ENCODE measurements around the gene PSMB1. TPM values are rescaled to one million over a fixed set of nuclear protein-coding genes. Genes with fewer than 3 reads are reported as not detected.

PSMB1 gene
- total and polyA plus RNA-seq, 2 experiments from 2014 or later, result 357 to 576 TPM

DNA sequence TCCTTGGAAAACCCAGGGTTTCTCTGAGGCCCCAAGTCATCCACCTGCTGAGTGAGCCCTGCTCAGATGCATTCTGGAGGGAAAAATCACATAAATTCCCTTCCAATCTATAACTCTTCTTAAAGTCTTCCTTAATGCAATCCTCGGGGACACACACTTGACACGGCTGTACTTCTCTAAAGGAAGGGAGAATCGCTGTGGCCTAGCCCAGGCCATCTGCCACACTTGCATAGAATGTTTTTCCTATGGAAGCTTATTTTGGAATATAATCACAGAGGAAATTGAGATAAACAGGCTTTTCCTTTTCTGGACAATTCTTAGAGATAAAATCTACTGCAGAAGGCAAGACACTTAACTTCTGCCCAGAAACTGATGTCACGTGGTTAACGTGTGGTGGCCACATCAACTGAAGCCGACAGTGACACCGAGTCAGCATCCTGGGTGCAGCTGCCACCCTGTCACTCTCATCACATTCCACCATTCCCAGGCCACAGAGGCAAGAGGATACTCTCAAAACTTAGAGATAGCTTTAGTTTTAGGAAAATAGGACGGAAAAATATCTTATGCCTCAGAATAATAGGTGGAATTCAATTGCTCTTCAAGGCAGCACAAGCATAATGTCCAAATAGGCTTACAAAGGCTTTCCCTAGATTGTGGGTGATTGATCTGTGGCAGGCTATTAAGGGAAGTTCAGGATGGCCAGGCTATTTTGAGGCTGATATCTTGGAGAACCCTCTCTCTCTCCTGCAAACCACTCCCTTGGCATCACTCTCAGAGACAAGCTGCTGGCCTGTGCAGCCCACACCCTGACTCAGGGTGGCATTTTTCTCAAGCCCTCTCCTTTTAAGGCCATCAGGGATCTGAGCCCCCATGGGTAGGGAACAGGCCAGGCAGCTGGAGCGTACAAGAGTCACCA is 29.6 kb downstream of the PSMB1 start:
- Histone ChIP-seq H3K79me2 (replicated peaks; ENCODE audit: insufficient read depth) (no peaks in the 10 kb centered on the region), H3K27ac (ENCODE audit: low read depth) (no peak overlapping the region), H3F3A (replicated peaks; ENCODE audit: low read depth) (no peaks in the 10 kb centered on the region), H4K20me1 (replicated peaks; ENCODE audit: insufficient read depth) (no peaks in the 10 kb centered on the region), H2AFZ (no peak overlapping the region), H3K27me3 (ENCODE audit: insufficient read depth) (no peaks in the 10 kb centered on the region), H3K9me2 (ENCODE audit: insufficient read depth) (no peaks in the 10 kb centered on the region), H3K36me3 (ENCODE audit: insufficient read depth) (no peaks in the 10 kb centered on the region), H3K4me2 (no peak overlapping the region), H3K4me1 (ENCODE audit: insufficient read depth) (0 out of 2 replicates have a peak, but pooled peaks cover 3% of the 10 kb centered on the region), H3K4me3 (no peak overlapping the region)
- no peak for DNase-seq (ENCODE audit: low spot score)
- no peaks in the 10 kb centered on the region for H3K9me3 Mint-ChIP-seq
- H3K4me3 Mint-ChIP-seq, result no peak overlapping the region
- H3K27me3 Mint-ChIP-seq (ENCODE audit: insufficient read depth, low read depth, poor library complexity), result peaks cover 7% of the 10 kb centered on the region
- H3K36me3 Mint-ChIP-seq (ENCODE audit: low read depth), result peaks cover 2% of the 10 kb centered on the region; the same call in 1 of the 3 replicates
- no peak for ATAC-seq
- no peak overlapping the region for H3K27ac Mint-ChIP-seq
- peaks cover 11% of the 10 kb centered on the region for H3K4me1 Mint-ChIP-seq
- no peak for TF ChIP-seq ZNF114 (CRISPR knock-in tag; IDR thresholded peaks at IDR 0.05)
- TF ChIP-seq NANOG (IDR thresholded peaks at IDR 0.05; ENCODE audit: borderline replicate concordance), result no peak
- TF ChIP-seq, protein P1, sequence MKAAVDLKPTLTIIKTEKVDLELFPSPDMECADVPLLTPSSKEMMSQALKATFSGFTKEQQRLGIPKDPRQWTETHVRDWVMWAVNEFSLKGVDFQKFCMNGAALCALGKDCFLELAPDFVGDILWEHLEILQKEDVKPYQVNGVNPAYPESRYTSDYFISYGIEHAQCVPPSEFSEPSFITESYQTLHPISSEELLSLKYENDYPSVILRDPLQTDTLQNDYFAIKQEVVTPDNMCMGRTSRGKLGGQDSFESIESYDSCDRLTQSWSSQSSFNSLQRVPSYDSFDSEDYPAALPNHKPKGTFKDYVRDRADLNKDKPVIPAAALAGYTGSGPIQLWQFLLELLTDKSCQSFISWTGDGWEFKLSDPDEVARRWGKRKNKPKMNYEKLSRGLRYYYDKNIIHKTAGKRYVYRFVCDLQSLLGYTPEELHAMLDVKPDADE (IDR thresholded peaks at IDR 0.05), result no peak
- TF ChIP-seq EZH2phosphoT487 (IDR thresholded peaks at IDR 0.05; ENCODE audit: unreplicated experiment), result no peak
- no peak for TF ChIP-seq STAT1 (IDR thresholded peaks at IDR 0.05; ENCODE audit: unreplicated experiment)
- no peak for TF ChIP-seq POLR2AphosphoS5 (IDR thresholded peaks at IDR 0.05; ENCODE audit: low read depth)
- TF ChIP-seq, protein P2, sequence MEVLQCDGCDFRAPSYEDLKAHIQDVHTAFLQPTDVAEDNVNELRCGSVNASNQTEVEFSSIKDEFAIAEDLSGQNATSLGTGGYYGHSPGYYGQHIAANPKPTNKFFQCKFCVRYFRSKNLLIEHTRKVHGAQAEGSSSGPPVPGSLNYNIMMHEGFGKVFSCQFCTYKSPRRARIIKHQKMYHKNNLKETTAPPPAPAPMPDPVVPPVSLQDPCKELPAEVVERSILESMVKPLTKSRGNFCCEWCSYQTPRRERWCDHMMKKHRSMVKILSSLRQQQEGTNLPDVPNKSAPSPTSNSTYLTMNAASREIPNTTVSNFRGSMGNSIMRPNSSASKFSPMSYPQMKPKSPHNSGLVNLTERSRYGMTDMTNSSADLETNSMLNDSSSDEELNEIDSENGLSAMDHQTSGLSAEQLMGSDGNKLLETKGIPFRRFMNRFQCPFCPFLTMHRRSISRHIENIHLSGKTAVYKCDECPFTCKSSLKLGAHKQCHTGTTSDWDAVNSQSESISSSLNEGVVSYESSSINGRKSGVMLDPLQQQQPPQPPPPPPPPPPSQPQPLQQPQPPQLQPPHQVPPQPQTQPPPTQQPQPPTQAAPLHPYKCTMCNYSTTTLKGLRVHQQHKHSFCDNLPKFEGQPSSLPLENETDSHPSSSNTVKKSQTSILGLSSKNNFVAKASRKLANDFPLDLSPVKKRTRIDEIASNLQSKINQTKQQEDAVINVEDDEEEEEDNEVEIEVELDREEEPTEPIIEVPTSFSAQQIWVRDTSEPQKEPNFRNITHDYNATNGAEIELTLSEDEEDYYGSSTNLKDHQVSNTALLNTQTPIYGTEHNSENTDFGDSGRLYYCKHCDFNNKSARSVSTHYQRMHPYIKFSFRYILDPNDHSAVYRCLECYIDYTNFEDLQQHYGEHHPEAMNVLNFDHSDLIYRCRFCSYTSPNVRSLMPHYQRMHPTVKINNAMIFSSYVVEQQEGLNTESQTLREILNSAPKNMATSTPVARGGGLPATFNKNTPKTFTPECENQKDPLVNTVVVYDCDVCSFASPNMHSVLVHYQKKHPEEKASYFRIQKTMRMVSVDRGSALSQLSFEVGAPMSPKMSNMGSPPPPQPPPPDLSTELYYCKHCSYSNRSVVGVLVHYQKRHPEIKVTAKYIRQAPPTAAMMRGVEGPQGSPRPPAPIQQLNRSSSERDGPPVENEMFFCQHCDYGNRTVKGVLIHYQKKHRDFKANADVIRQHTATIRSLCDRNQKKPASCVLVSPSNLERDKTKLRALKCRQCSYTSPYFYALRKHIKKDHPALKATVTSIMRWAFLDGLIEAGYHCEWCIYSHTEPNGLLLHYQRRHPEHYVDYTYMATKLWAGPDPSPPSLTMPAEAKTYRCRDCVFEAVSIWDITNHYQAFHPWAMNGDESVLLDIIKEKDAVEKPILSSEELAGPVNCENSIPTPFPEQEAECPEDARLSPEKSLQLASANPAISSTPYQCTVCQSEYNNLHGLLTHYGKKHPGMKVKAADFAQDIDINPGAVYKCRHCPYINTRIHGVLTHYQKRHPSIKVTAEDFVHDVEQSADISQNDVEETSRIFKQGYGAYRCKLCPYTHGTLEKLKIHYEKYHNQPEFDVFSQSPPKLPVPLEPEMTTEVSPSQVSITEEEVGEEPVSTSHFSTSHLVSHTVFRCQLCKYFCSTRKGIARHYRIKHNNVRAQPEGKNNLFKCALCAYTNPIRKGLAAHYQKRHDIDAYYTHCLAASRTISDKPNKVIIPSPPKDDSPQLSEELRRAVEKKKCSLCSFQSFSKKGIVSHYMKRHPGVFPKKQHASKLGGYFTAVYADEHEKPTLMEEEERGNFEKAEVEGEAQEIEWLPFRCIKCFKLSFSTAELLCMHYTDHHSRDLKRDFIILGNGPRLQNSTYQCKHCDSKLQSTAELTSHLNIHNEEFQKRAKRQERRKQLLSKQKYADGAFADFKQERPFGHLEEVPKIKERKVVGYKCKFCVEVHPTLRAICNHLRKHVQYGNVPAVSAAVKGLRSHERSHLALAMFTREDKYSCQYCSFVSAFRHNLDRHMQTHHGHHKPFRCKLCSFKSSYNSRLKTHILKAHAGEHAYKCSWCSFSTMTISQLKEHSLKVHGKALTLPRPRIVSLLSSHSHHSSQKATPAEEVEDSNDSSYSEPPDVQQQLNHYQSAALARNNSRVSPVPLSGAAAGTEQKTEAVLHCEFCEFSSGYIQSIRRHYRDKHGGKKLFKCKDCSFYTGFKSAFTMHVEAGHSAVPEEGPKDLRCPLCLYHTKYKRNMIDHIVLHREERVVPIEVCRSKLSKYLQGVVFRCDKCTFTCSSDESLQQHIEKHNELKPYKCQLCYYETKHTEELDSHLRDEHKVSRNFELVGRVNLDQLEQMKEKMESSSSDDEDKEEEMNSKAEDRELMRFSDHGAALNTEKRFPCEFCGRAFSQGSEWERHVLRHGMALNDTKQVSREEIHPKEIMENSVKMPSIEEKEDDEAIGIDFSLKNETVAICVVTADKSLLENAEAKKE (CRISPR knock-in tag; IDR thresholded peaks at IDR 0.05), result no peak
- no peak for TF ChIP-seq CREB1 (CRISPR knock-in tag; IDR thresholded peaks at IDR 0.05; ENCODE audit: low read depth)
- TF ChIP-seq EZH2 (IDR thresholded peaks at IDR 0.05; ENCODE audit: low read depth, unreplicated experiment), result no peak
- no peak for TF ChIP-seq ZNF331 (CRISPR knock-in tag; IDR thresholded peaks at IDR 0.05; ENCODE audit: low read depth)
- TF ChIP-seq, protein P3, sequence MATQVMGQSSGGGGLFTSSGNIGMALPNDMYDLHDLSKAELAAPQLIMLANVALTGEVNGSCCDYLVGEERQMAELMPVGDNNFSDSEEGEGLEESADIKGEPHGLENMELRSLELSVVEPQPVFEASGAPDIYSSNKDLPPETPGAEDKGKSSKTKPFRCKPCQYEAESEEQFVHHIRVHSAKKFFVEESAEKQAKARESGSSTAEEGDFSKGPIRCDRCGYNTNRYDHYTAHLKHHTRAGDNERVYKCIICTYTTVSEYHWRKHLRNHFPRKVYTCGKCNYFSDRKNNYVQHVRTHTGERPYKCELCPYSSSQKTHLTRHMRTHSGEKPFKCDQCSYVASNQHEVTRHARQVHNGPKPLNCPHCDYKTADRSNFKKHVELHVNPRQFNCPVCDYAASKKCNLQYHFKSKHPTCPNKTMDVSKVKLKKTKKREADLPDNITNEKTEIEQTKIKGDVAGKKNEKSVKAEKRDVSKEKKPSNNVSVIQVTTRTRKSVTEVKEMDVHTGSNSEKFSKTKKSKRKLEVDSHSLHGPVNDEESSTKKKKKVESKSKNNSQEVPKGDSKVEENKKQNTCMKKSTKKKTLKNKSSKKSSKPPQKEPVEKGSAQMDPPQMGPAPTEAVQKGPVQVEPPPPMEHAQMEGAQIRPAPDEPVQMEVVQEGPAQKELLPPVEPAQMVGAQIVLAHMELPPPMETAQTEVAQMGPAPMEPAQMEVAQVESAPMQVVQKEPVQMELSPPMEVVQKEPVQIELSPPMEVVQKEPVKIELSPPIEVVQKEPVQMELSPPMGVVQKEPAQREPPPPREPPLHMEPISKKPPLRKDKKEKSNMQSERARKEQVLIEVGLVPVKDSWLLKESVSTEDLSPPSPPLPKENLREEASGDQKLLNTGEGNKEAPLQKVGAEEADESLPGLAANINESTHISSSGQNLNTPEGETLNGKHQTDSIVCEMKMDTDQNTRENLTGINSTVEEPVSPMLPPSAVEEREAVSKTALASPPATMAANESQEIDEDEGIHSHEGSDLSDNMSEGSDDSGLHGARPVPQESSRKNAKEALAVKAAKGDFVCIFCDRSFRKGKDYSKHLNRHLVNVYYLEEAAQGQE (IDR thresholded peaks at IDR 0.05; ENCODE audit: unreplicated experiment), result no peak
- TF ChIP-seq, protein P4, sequence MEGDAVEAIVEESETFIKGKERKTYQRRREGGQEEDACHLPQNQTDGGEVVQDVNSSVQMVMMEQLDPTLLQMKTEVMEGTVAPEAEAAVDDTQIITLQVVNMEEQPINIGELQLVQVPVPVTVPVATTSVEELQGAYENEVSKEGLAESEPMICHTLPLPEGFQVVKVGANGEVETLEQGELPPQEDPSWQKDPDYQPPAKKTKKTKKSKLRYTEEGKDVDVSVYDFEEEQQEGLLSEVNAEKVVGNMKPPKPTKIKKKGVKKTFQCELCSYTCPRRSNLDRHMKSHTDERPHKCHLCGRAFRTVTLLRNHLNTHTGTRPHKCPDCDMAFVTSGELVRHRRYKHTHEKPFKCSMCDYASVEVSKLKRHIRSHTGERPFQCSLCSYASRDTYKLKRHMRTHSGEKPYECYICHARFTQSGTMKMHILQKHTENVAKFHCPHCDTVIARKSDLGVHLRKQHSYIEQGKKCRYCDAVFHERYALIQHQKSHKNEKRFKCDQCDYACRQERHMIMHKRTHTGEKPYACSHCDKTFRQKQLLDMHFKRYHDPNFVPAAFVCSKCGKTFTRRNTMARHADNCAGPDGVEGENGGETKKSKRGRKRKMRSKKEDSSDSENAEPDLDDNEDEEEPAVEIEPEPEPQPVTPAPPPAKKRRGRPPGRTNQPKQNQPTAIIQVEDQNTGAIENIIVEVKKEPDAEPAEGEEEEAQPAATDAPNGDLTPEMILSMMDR (conservative IDR thresholded peaks at IDR 0.05; ENCODE audit: low read depth in 2 of 2), result no peak
- TF ChIP-seq JUNB (IDR thresholded peaks at IDR 0.05; ENCODE audit: unreplicated experiment), result no peak
